Measurements from ENCODE around the gene BRD3OS.
A peak's percentile ranks its signal among the peaks of the same experiment; 100 is the strongest.
"Not testable (repeated sequence)": the region's sequence is repeated elsewhere in the genome, so short reads cannot be mapped to it uniquely, and the experiment has no call there.

BRD3OS gene

DNA sequence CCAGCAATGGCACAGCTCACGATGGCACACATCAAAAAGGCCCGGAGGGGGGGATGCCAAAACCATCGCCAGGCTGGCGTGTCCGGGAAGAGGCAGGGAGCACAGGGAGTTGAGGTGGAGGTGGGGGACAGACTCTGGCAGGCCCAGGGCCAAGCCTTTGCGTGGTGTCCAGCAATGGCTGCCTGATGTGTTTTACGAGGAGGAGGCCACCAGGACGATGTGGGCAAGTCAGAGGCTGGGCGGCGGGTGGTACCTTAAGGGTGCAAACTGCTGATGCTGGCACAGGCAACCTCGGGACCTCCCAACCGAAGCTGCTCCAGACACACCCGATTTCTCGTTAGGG, 37.9 kb upstream of the BRD3OS start:
- Histone ChIP-seq H3K36me3 (replicated peaks; ENCODE audit: low read depth, low read length) (peaks cover 13% of the 10 kb centered on the region), H3K4me1 (ENCODE audit: low read length) (peaks cover 18% of the 10 kb centered on the region), H4K20me1 (ENCODE audit: insufficient read depth, low read length) (peaks cover 78% of the 10 kb centered on the region), H3K9me3 (ENCODE audit: insufficient read depth, low read length) (no peaks in the 10 kb centered on the region), H3K4me3 (ENCODE audit: low read length) (no peak overlapping the region), H3K9ac (ENCODE audit: low read length) (no peak overlapping the region), H3K4me2 (ENCODE audit: low read length) (no peak overlapping the region), H3K27ac (ENCODE audit: low read length) (no peak overlapping the region), H2AFZ (ENCODE audit: low read depth, low read length) (no peak overlapping the region), H3K27me3 (ENCODE audit: low read depth, low read length) (no peaks in the 10 kb centered on the region), H3K79me2 (ENCODE audit: low read length) (peaks cover 99% of the 10 kb centered on the region)
- no peak for TF ChIP-seq EZH2phosphoT487 (IDR thresholded peaks at IDR 0.05; ENCODE audit: low read depth)
- TF ChIP-seq, protein P1, sequence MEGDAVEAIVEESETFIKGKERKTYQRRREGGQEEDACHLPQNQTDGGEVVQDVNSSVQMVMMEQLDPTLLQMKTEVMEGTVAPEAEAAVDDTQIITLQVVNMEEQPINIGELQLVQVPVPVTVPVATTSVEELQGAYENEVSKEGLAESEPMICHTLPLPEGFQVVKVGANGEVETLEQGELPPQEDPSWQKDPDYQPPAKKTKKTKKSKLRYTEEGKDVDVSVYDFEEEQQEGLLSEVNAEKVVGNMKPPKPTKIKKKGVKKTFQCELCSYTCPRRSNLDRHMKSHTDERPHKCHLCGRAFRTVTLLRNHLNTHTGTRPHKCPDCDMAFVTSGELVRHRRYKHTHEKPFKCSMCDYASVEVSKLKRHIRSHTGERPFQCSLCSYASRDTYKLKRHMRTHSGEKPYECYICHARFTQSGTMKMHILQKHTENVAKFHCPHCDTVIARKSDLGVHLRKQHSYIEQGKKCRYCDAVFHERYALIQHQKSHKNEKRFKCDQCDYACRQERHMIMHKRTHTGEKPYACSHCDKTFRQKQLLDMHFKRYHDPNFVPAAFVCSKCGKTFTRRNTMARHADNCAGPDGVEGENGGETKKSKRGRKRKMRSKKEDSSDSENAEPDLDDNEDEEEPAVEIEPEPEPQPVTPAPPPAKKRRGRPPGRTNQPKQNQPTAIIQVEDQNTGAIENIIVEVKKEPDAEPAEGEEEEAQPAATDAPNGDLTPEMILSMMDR (IDR thresholded peaks at IDR 0.05; ENCODE audit: low read depth, low read length) = no peak

DNA sequence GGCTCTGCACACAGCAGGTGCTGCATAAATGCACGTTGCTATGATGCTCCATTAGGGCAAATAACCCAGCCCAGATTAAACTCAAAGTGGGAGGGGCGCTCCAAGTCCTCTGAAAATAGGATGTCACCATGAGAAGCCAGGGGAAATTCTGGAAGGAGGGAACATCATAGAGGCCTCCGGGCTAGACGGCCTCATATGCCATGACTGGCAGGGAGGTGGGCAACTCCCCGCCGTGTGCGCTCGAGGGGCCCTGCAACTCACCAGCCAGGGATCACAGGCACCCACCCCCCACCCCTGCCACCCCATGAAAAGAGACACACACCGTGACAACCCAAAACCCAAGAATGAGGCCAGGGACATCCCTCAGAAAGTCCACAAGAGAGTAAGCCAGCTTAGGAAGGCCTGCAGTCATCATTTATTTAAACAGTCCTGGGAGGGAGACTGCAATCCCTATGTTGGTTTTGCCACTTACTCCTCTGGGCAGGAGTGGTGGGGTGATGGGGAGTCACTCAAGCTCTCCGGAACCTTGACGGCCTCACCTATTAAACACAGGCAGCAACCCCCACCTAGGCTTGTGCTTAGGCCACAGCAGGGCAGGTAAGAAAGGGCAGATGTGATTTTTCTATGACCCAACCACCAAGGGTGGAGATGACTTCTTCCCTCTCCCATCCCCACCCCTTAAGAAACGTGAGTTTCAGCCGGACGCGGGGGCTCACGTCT, 37.2 kb upstream of the BRD3OS start:
- peaks cover 94% of the 10 kb centered on the region for H3K79me2 ChIP-seq (ENCODE audit: low read length)
- peaks cover 13% of the 10 kb centered on the region for H3K4me1 ChIP-seq (ENCODE audit: low read length)
- H3K4me2 ChIP-seq (ENCODE audit: low read length) = no peak overlapping the region
- H4K20me1 ChIP-seq (ENCODE audit: insufficient read depth, low read length) = peaks cover 71% of the 10 kb centered on the region
- no peak overlapping the region for H3K27ac ChIP-seq (ENCODE audit: low read length)
- no peak overlapping the region for H3K4me3 ChIP-seq (ENCODE audit: low read length)
- H3K27me3 ChIP-seq (ENCODE audit: low read depth, low read length) = no peaks in the 10 kb centered on the region
- no peaks in the 10 kb centered on the region for H3K9me3 ChIP-seq (ENCODE audit: insufficient read depth, low read length)
- TF ChIP-seq EZH2phosphoT487 (IDR thresholded peaks at IDR 0.05; ENCODE audit: low read depth) = no peak
- TF ChIP-seq, protein P1 (IDR thresholded peaks at IDR 0.05; ENCODE audit: low read depth, low read length) = no peak
- peaks cover 12% of the 10 kb centered on the region for H3K36me3 ChIP-seq (replicated peaks; ENCODE audit: low read depth, low read length)
- H2AFZ ChIP-seq (ENCODE audit: low read depth, low read length) = no peak overlapping the region
- H3K9ac ChIP-seq (ENCODE audit: low read length) = no peak overlapping the region

DNA sequence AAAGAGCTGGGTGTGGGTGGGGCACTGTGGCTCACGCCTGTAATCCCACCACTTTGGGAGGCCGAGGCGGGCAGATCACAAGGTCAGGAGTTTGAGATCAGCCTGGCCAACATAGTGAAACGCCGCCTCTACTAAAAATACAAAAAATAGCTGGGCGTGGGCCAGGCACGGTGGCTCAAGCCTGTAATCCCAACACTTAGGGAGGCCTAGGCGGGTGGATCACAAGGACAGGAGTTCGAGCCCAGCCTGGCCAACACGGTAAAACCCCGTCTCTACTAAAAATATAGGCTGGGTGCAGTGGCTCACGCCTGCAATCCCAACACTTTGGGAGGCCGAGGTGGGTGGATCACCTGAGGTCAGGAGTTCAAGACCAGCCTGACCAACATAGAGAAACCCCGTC, 36.5 kb upstream of the BRD3OS start:
- peaks cover 87% of the 10 kb centered on the region for H3K79me2 ChIP-seq (ENCODE audit: low read length)
- not testable (repeated sequence) for H3K9me3 ChIP-seq (ENCODE audit: insufficient read depth, low read length); H2AFZ ChIP-seq (ENCODE audit: low read depth, low read length); H3K27me3 ChIP-seq (ENCODE audit: low read depth, low read length); H3K27ac ChIP-seq (ENCODE audit: low read length); H3K4me3 ChIP-seq (ENCODE audit: low read length); H3K4me2 ChIP-seq (ENCODE audit: low read length); H3K9ac ChIP-seq (ENCODE audit: low read length)
- H3K36me3 ChIP-seq (replicated peaks; ENCODE audit: low read depth, low read length) = peaks cover 12% of the 10 kb centered on the region
- peaks cover 15% of the 10 kb centered on the region for H3K4me1 ChIP-seq (ENCODE audit: low read length)
- H4K20me1 ChIP-seq (ENCODE audit: insufficient read depth, low read length) = peaks cover 66% of the 10 kb centered on the region

DNA sequence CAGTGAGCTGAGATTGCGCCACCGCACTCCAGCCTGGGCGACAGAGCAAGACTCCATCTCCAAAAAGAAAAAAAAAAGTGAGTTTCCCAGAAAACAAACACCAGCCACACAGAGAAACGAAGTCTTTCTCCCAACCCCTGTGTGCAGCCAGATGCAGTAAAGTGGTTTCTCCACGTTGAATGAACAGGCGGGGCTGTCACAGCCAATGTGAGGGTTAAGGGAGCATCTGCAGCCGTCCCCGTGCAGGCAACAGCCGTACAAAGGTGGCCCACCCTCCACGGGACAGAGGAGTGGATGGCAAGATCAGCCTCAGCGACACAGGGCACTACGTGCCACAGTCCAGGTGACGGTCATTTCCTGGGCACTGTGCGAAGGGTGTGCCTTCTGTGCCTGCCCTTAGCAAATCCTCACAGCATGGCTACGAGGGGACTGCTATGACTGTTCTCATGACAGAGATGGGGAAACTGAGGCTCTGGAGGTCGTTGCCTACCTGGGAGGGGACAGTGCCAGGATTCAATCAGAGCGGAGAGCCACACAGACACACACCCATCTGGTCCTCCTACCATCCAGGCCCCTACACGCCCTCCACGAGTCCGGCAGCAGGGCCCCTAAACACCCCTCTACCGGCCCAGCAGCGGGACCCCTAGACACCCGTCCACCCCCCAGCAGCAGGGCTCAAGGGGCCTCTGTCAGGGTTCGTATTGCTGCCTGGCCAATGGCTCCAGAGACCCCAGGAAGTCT, 35.5 kb upstream of the BRD3OS start:
- peak overlapping the region; percentile 90 for H3K4me3 ChIP-seq (ENCODE audit: low read length)
- peak overlapping the region; percentile 96; the same call in 1 of the 2 replicates for H3K9ac ChIP-seq (ENCODE audit: low read length)

More for the DNA sequence above, 35.5 kb upstream of the BRD3OS start:
- Histone ChIP-seq H3K4me2 (ENCODE audit: low read length) (peak overlapping the region; percentile 84), H3K79me2 (ENCODE audit: low read length) (peaks cover 77% of the 10 kb centered on the region), H3K27me3 (ENCODE audit: low read depth, low read length) (no peaks in the 10 kb centered on the region), H4K20me1 (ENCODE audit: insufficient read depth, low read length) (peaks cover 61% of the 10 kb centered on the region), H3K36me3 (replicated peaks; ENCODE audit: low read depth, low read length) (peaks cover 9% of the 10 kb centered on the region), H3K27ac (ENCODE audit: low read length) (no peak overlapping the region), H3K9me3 (ENCODE audit: insufficient read depth, low read length) (no peaks in the 10 kb centered on the region), H3K4me1 (ENCODE audit: low read length) (peaks cover 24% of the 10 kb centered on the region), H2AFZ (ENCODE audit: low read depth, low read length) (no peak overlapping the region)
- no peak for TF ChIP-seq EZH2phosphoT487 (IDR thresholded peaks at IDR 0.05; ENCODE audit: low read depth)
- TF ChIP-seq, protein P1 (IDR thresholded peaks at IDR 0.05; ENCODE audit: low read depth, low read length) = no peak

Data from OCI-LY3 (cell line).